IMR-90 (cell line): ENCODE measurements around the gene TBC1D8. TPM values are rescaled to one million over a fixed set of nuclear protein-coding genes. Genes with fewer than 3 reads are reported as not detected.

Experiments
- ATAC-seq: fragments of 200-7000 bp; cut with Tn5 transposase; 2 replicates; pipeline ENCODE4 v1.9.1; 2020; ENCODE audit warnings: low read depth, mild to moderate bottlenecking, moderate library complexity
- BruUV-seq: library from RNA; stranded (reverse); fragments of 400-500 nt; replicated peaks from 2 replicates; lab custom pipeline; 2021; lab: Mats Ljungman, UMichigan
- CTCF ChIA-PET: fragments of 300-600 bp; formaldehyde crosslinking; extraction: SDS; loops from one replicate; lab custom pipeline; 2021; ENCODE audit warnings: antibody characterized with exemption; lab: Yijun Ruan, JAX
- POLR2A ChIA-PET: fragments of 300-600 bp; sonication (Branson Sonifier 250); formaldehyde crosslinking; loops from one replicate; lab custom pipeline; 2022; ENCODE audit warnings: antibody characterized with exemption; ENCODE audit not compliant: unreplicated experiment; lab: Charles Lee
- DNase-seq: peaks from one replicate; pipeline ENCODE4 v3.0.0; 2013
- H2AFZ ChIP-seq: replicated peaks from 2 replicates; pipeline ENCODE3; 2013; ENCODE audit warnings: low read length, mild to moderate bottlenecking; ENCODE audit not compliant: poor library complexity
- H2AK5ac ChIP-seq: 2 replicates; pipeline ENCODE4 v1.6.1; 2013; ENCODE audit warnings: low read depth, low read length, inconsistent platforms
- H2AK9ac ChIP-seq: replicated peaks from 2 replicates; pipeline ENCODE3; 2013; ENCODE audit warnings: mild to moderate bottlenecking, low read depth, low read length, moderate library complexity; ENCODE audit not compliant: poor library complexity
- H2BK120ac ChIP-seq: 2 replicates; pipeline ENCODE4 v1.6.1; 2013; ENCODE audit warnings: low read depth, low read length, inconsistent platforms
- H2BK15ac ChIP-seq: 3 replicates; pipeline ENCODE4 v1.6.1; 2013; ENCODE audit warnings: low read depth, low read length, inconsistent platforms
- H2BK20ac ChIP-seq: 2 replicates; pipeline ENCODE4 v1.6.1; 2013; ENCODE audit warnings: low read depth, mild to moderate bottlenecking, inconsistent platforms, low read length, moderate library complexity
- H2BK5ac ChIP-seq: 2 replicates; pipeline ENCODE4 v1.6.1; 2013; ENCODE audit warnings: mild to moderate bottlenecking, low read depth, low read length, inconsistent platforms; ENCODE audit not compliant: poor library complexity, severe bottlenecking
- H3K14ac ChIP-seq: replicated peaks from 2 replicates; pipeline ENCODE4 v1.6.1; 2013; ENCODE audit warnings: low read depth, low read length, inconsistent platforms
- H3K18ac ChIP-seq: 2 replicates; pipeline ENCODE4 v1.6.1; 2013; ENCODE audit warnings: low read depth, low read length, control low read depth
- H3K23ac ChIP-seq: 2 replicates; pipeline ENCODE4 v1.6.1; 2013; ENCODE audit warnings: low read depth, low read length, inconsistent platforms
- H3K27ac ChIP-seq: 2 replicates; pipeline ENCODE4 v1.5.1; 2013; ENCODE audit warnings: mild to moderate bottlenecking, control low read depth, low read length; ENCODE audit not compliant: insufficient read depth
- H3K27me3 ChIP-seq: 2 replicates; pipeline ENCODE4 v1.6.1; 2013; ENCODE audit warnings: low read length; ENCODE audit not compliant: control insufficient read depth, insufficient read depth
- H3K36me3 ChIP-seq: 2 replicates; pipeline ENCODE4 v1.6.1; 2013; ENCODE audit warnings: low read length, mixed read lengths; ENCODE audit not compliant: control insufficient read depth, insufficient read depth
- H3K4ac ChIP-seq: 2 replicates; pipeline ENCODE4 v1.6.1; 2013; ENCODE audit warnings: low read depth, low read length, inconsistent platforms
- H3K4me1 ChIP-seq: 2 replicates; pipeline ENCODE4 v1.6.1; 2013; ENCODE audit warnings: low read length, mixed read lengths; ENCODE audit not compliant: control insufficient read depth, insufficient read depth
- H3K4me2 ChIP-seq: 2 replicates; pipeline ENCODE4 v1.6.1; 2013; ENCODE audit warnings: low read depth, mild to moderate bottlenecking, control low read depth, low read length, moderate library complexity
- H3K4me3 ChIP-seq: 2 replicates; pipeline ENCODE4 v1.5.1; 2013; ENCODE audit warnings: low read depth, mild to moderate bottlenecking, control low read depth, low read length, moderate library complexity; ENCODE audit not compliant: insufficient read depth
- H3K56ac ChIP-seq: 2 replicates; pipeline ENCODE4 v1.6.1; 2013; ENCODE audit warnings: low read length, inconsistent platforms; ENCODE audit not compliant: insufficient read depth; ENCODE audit errors: extremely low read depth
- H3K79me1 ChIP-seq, 2 experiments: 2 replicates each; pipeline ENCODE4 v1.6.1; 2013; ENCODE audit warnings: low read length in 2 of 2, inconsistent platforms in 1 of 2, low read depth in 1 of 2
- H3K9ac ChIP-seq: 2 replicates; pipeline ENCODE4 v1.6.1; 2013; ENCODE audit warnings: low read depth, low read length, control low read depth
- H3K9me1 ChIP-seq: 2 replicates; pipeline ENCODE4 v1.6.1; 2013; ENCODE audit warnings: low read length, inconsistent platforms; ENCODE audit not compliant: insufficient read depth
- H3K9me3 ChIP-seq: 2 replicates; pipeline ENCODE4 v1.6.1; 2013; ENCODE audit warnings: low read length; ENCODE audit not compliant: control insufficient read depth, insufficient read depth
- H4K20me1 ChIP-seq: 2 replicates; pipeline ENCODE4 v1.6.1; 2013; ENCODE audit warnings: low read length, inconsistent platforms; ENCODE audit not compliant: insufficient read depth
- H4K5ac ChIP-seq: 2 replicates; pipeline ENCODE4 v1.6.1; 2013; ENCODE audit warnings: mild to moderate bottlenecking, low read depth, low read length, control low read depth
- H4K8ac ChIP-seq, 2 experiments: 2 replicates each; pipeline ENCODE4 v1.6.1; 2013; ENCODE audit warnings: low read depth in 2 of 2, low read length in 2 of 2, control low read depth in 1 of 2, inconsistent platforms in 1 of 2
- H4K91ac ChIP-seq: 2 replicates; pipeline ENCODE4 v1.6.1; 2013; ENCODE audit warnings: low read depth, low read length, inconsistent platforms; ENCODE audit not compliant: insufficient read depth
- CEBPB ChIP-seq: IDR thresholded peaks from 2 replicates; pipeline ENCODE4 v1.6.1; 2012; ENCODE audit warnings: low read depth, low read length, improper control_type of control experiment
- NFE2L2 ChIP-seq: fragments of 150-350 bp; IDR thresholded peaks from 2 replicates; pipeline ENCODE4 v1.6.1; 2016; ENCODE audit warnings: low read depth, mild to moderate bottlenecking, low read length
- RAD21 ChIP-seq: IDR thresholded peaks from 2 replicates; pipeline ENCODE4 v1.6.1; 2012; ENCODE audit warnings: low read length, improper control_type of control experiment
- RCOR1 ChIP-seq: IDR thresholded peaks from 2 replicates; pipeline ENCODE4 v1.6.1; 2012; ENCODE audit warnings: mild to moderate bottlenecking, low read length, improper control_type of control experiment; ENCODE audit not compliant: insufficient replicate concordance
- WGBS, 2 experiments: methylation state at CpG; one replicate each; pipeline versions ENCODE4 v1.1.5 to v1.1.7; 2013; ENCODE audit warnings: missing lambda C conversion rate in 2 of 2; ENCODE audit not compliant: insufficient read length in 1 of 2; ENCODE audit errors: extremely low coverage in 2 of 2; 5-methylcytosine and 5-hydroxymethylcytosine counted together
- dilution Hi-C: fragments of 300-500 bp; cut with HindIII; formaldehyde crosslinking; loops from one replicate; pipeline ENCODE4 v1.14.3; 2018; ENCODE audit warnings: low sequenced_read_pairs; ENCODE audit not compliant: unreplicated experiment
- in situ Hi-C: fragments of 300-500 bp; cut with MboI; formaldehyde crosslinking; loops from 3 replicates; pipeline ENCODE4 v1.14.3; 2019; ENCODE audit warnings: low sequenced_read_pairs, inconsistent platforms, mixed read lengths
- intact Hi-C: fragments of 100-400 bp; cut with micrococcal nuclease; formaldehyde crosslinking; loops from 2 replicates; pipeline ENCODE4 v1.10.0; 2022
- polyA plus RNA-seq, 3 experiments: library from polyadenylated mRNA; depleted of rRNA; stranded (reverse); fragments of >200 nt; gene quantifications; 2 replicates each; pipeline ENCODE4 v1.2.3, GENCODE V29; 2012; ENCODE audit warnings: low replicate concordance in 1 of 3
- total RNA-seq: library from RNA; depleted of rRNA; stranded (reverse); fragments of >200 nt; gene quantifications from 2 replicates; pipeline ENCODE4 v1.2.3, GENCODE V29; 2012
- TF ChIP-seq, protein P1 (sequence below): fragments of 150-350 bp; IDR thresholded peaks from 2 replicates; pipeline ENCODE4 v1.6.1; 2016; ENCODE audit warnings: low read depth, mild to moderate bottlenecking, low read length, moderate library complexity, borderline replicate concordance

The TBC1D8 gene
- total and polyA plus RNA-seq, 2 of the 4 experiments (the other 2 are of a cell fraction), result 1.3 to 1.5 TPM

DNA sequence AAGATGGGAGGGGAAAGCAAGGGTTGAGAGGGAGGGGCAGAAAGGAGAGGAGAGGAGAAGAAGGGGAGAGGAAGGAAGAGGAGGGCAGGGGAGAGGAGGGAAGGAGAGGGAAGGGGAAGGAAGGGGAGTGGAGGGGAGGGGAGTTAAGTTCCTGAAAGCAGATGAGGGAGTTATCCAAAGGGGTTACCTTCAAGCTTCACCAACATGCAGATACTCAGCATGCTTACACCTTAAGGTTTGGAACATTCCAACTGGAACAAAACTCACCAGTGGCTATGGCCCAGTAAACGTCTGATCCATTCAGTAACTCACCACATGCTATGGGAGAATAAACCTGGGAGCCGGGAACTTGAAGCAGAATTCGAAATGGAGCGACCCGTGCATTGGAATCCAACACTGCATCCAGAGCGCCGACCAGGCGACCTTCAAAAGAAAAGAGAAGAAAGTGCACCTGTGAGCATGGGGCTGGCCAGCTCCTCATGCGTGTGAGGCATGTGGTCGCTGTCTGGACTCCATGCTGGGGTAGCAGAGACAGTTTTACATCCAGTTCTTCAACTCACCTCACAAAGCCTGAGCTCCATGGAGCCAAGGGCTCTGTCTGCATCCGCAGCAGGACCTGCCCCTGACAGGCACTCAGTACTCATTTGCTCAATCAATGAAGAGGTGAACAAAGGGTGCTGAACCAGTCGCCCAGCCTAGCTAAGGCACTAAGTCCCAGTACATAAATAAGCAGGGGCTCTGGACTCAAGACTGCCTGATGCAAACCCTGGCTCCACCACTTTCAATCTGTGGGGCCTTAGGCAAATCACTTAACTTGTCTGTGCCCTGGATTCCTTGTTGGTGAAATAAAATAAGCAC is 61.0 kb downstream of the TBC1D8 start:
- 71% methylated on average over 7 of the region's 12 CpGs; no CpG with 5 or more reads in 1 of the 2 experiments for WGBS, 2 experiments
- 0 out of 2 replicates have a peak, but pooled peaks cover 1% of the 10 kb centered on the region for H3K27me3 ChIP-seq
- in situ Hi-C loops, result no loop called here
- no peak overlapping the region for H4K5ac ChIP-seq
- no peak overlapping the region for H3K56ac ChIP-seq
- no peak overlapping the region for H2AK9ac ChIP-seq
- H2BK120ac ChIP-seq, result no peak overlapping the region
- no peaks in the 10 kb centered on the region for H3K36me3 ChIP-seq
- dilution Hi-C loops, result no loop called here
- no peak overlapping the region for H4K8ac ChIP-seq
- no peak overlapping the region for H3K14ac ChIP-seq
- H3K27ac ChIP-seq, result no peak overlapping the region
- no peak overlapping the region for H2BK5ac ChIP-seq
- H2AFZ ChIP-seq, result no peak overlapping the region
- H2AK5ac ChIP-seq, result no peak overlapping the region
- no peak overlapping the region for H3K9ac ChIP-seq
- H3K18ac ChIP-seq, result no peak overlapping the region
- H3K4me1 ChIP-seq, result no peaks in the 10 kb centered on the region
- no peak overlapping the region for H2BK20ac ChIP-seq
- H2BK15ac ChIP-seq, result no peak overlapping the region
- H3K4me2 ChIP-seq, result no peak overlapping the region
- peaks cover 0 to 10% of the 10 kb centered on the region in 2 experiments; a peak in 1 of 4 replicates for H3K79me1 ChIP-seq
- H4K91ac ChIP-seq, result no peak overlapping the region
- no peak for DNase-seq
- intact Hi-C loops, result no loop called here
- peaks cover 7% of the 10 kb centered on the region; the same call in 1 of the 2 replicates for H3K9me1 ChIP-seq
- ChIA-PET CTCF (interaction anchor here (0.7 kb wide), 1 partner anchor 412 kb away, joined by 4 read pairs; no protein-coding TSS in a partner anchor), POLR2A (no interaction called here)
- H3K9me3 ChIP-seq, result no peaks in the 10 kb centered on the region
- H3K23ac ChIP-seq, result no peak overlapping the region
- no peak for TF ChIP-seq CEBPB
- no peak for TF ChIP-seq NFE2L2
- TF ChIP-seq, protein P1, sequence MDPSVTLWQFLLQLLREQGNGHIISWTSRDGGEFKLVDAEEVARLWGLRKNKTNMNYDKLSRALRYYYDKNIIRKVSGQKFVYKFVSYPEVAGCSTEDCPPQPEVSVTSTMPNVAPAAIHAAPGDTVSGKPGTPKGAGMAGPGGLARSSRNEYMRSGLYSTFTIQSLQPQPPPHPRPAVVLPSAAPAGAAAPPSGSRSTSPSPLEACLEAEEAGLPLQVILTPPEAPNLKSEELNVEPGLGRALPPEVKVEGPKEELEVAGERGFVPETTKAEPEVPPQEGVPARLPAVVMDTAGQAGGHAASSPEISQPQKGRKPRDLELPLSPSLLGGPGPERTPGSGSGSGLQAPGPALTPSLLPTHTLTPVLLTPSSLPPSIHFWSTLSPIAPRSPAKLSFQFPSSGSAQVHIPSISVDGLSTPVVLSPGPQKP, result no peak
- TF ChIP-seq RCOR1, result no peak
- TF ChIP-seq RAD21, result no peak
- H3K4me3 ChIP-seq, result no peak overlapping the region
- H4K20me1 ChIP-seq, result no peaks in the 10 kb centered on the region
- no peak for ATAC-seq
- H3K4ac ChIP-seq, result no peak overlapping the region
- BruUV-seq, result no TSS peak
